Loucy (cell line): Measurements from ENCODE around the gene ASCC1.

ENCODE experiments used
- H2AFZ ChIP-seq: fragments of 200-600 bp; sonication (generic); 2 replicates; pipeline ENCODE4 v1.6.0; 2016; ENCODE audit warnings: antibody characterized with exemption, mild to moderate bottlenecking, low read length, moderate library complexity
- H3F3A ChIP-seq: fragments of 200-600 bp; 2 replicates; pipeline ENCODE4 v1.6.0; 2016; ENCODE audit warnings: antibody characterized with exemption, low read depth, mild to moderate bottlenecking
- H3K27me3 ChIP-seq: fragments of 200-600 bp; sonication (generic); 2 replicates; pipeline ENCODE4 v1.6.1; 2014; ENCODE audit warnings: low read length, mild to moderate bottlenecking; ENCODE audit not compliant: insufficient read depth, poor library complexity, severe bottlenecking
- H3K36me3 ChIP-seq: fragments of 200-600 bp; sonication (generic); 2 replicates; pipeline ENCODE4 v1.6.1; 2016; ENCODE audit warnings: low read length; ENCODE audit not compliant: insufficient read depth
- H3K4me1 ChIP-seq: fragments of 200-600 bp; sonication (generic); 2 replicates; pipeline ENCODE4 v1.5.1; 2014; ENCODE audit warnings: low read length, mild to moderate bottlenecking; ENCODE audit not compliant: insufficient read depth, poor library complexity, severe bottlenecking
- H3K4me2 ChIP-seq: fragments of 200-600 bp; sonication (generic); 2 replicates; pipeline ENCODE4 v1.6.0; 2014; ENCODE audit warnings: antibody characterized with exemption, low read length, low read depth, mild to moderate bottlenecking; ENCODE audit not compliant: poor library complexity, severe bottlenecking
- H3K4me3 ChIP-seq: fragments of 200-600 bp; sonication (generic); 2 replicates; pipeline ENCODE4 v1.5.1; 2014; ENCODE audit warnings: low read length, mild to moderate bottlenecking, mixed read lengths; ENCODE audit not compliant: poor library complexity, severe bottlenecking
- H3K79me2 ChIP-seq: fragments of 200-600 bp; sonication (generic); 2 replicates; pipeline ENCODE4 v1.6.1; 2014; ENCODE audit warnings: low read length; ENCODE audit not compliant: insufficient read depth
- H3K9ac ChIP-seq: fragments of 200-600 bp; sonication (generic); 2 replicates; pipeline ENCODE4 v1.6.0; 2014; ENCODE audit warnings: mild to moderate bottlenecking, low read depth, low read length, moderate library complexity; ENCODE audit not compliant: poor library complexity, severe bottlenecking
- H3K9me2 ChIP-seq: fragments of 200-600 bp; sonication (generic); replicated peaks from 2 replicates; pipeline ENCODE4 v1.6.1; 2016; ENCODE audit warnings: low read depth, low read length, mixed read lengths
- H3K9me3 ChIP-seq: fragments of 200-600 bp; sonication (generic); 2 replicates; pipeline ENCODE4 v1.6.1; 2014; ENCODE audit warnings: mild to moderate bottlenecking, antibody characterized with exemption, low read length, low read depth; ENCODE audit not compliant: insufficient read depth
- H4K20me1 ChIP-seq: fragments of 200-600 bp; sonication (generic); 2 replicates; pipeline ENCODE4 v1.6.0; 2014; ENCODE audit warnings: antibody characterized with exemption, low read length, mild to moderate bottlenecking; ENCODE audit not compliant: insufficient read depth, poor library complexity, severe bottlenecking
- CTCF ChIP-seq: fragments of 200-600 bp; sonication (generic); conservative IDR thresholded peaks from 2 replicates; pipeline ENCODE4 v1.5.1; 2014; ENCODE audit warnings: mild to moderate bottlenecking, antibody characterized with exemption, low read length
- EZH2phosphoT487 ChIP-seq: fragments of 200-600 bp; IDR thresholded peaks from 2 replicates; pipeline ENCODE4 v1.6.1; 2018; ENCODE audit warnings: antibody characterized with exemption, mild to moderate bottlenecking, moderate library complexity, borderline replicate concordance

ASCC1 gene

GRCh38 chr10:72096115-72097000, 119.7 kb downstream of the ASCC1 start:
- Histone ChIP-seq H3K4me3 (no peak overlapping the region), H3K27me3 (no peaks in the 10 kb centered on the region), H3K9me2 (no peaks in the 10 kb centered on the region), H3F3A (no peaks in the 10 kb centered on the region; the same call in 1 of the 2 replicates), H2AFZ (no peak overlapping the region), H3K9ac (no peak overlapping the region), H3K4me1 (peaks cover 6% of the 10 kb centered on the region), H3K36me3 (peaks cover 45% of the 10 kb centered on the region), H3K9me3 (no peaks in the 10 kb centered on the region), H4K20me1 (no peaks in the 10 kb centered on the region), H3K79me2 (no peaks in the 10 kb centered on the region), H3K4me2 (no peak overlapping the region)
- TF ChIP-seq CTCF (no peak), EZH2phosphoT487 (no peak)

GRCh38 chr10:72095195-72095594, 120.9 kb downstream of the ASCC1 start:
- H2AFZ ChIP-seq, result no peak overlapping the region
- H3K9me2 ChIP-seq, result no peaks in the 10 kb centered on the region
- TF ChIP-seq CTCF (no peak), EZH2phosphoT487 (no peak)
- H3K27me3 ChIP-seq, result no peaks in the 10 kb centered on the region
- no peaks in the 10 kb centered on the region for H3K79me2 ChIP-seq
- H3K4me2 ChIP-seq, result no peak overlapping the region
- no peak overlapping the region for H3K4me3 ChIP-seq
- H4K20me1 ChIP-seq, result no peaks in the 10 kb centered on the region
- H3K9me3 ChIP-seq, result no peaks in the 10 kb centered on the region
- peaks cover 6% of the 10 kb centered on the region for H3K4me1 ChIP-seq
- no peak overlapping the region for H3K9ac ChIP-seq
- no peaks in the 10 kb centered on the region; the same call in 1 of the 2 replicates for H3F3A ChIP-seq
- H3K36me3 ChIP-seq, result peaks cover 38% of the 10 kb centered on the region

DNA sequence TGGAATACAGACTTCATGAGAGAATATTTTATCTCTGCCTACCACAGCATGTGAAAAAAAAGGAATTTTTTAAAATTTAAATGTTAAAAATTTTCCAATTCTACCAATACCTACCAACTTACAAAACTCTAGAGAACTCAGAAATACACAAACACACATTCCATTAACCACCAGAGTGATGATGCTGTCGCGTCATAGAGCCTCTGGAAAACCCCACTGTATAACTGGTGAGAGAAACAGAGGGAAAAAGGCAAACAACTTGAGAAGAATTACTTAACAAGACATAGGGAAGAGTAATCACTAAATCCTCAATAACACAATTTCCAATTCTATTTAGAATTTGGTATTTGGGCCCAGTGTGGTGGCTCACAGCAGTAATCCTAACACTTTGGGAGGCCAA, 121.5 kb downstream of the ASCC1 start:
- peaks cover 33% of the 10 kb centered on the region for H3K36me3 ChIP-seq
- no peaks in the 10 kb centered on the region for H3K9me3 ChIP-seq
- no peaks in the 10 kb centered on the region for H3K27me3 ChIP-seq
- no peaks in the 10 kb centered on the region for H4K20me1 ChIP-seq
- H3F3A ChIP-seq, result no peaks in the 10 kb centered on the region; the same call in 1 of the 2 replicates
- no peak overlapping the region for H3K9ac ChIP-seq
- no peak overlapping the region for H3K4me2 ChIP-seq
- TF ChIP-seq CTCF, result no peak
- no peak for TF ChIP-seq EZH2phosphoT487
- no peak overlapping the region for H2AFZ ChIP-seq
- no peaks in the 10 kb centered on the region for H3K79me2 ChIP-seq
- no peak overlapping the region for H3K4me3 ChIP-seq
- peaks cover 6% of the 10 kb centered on the region for H3K4me1 ChIP-seq
- H3K9me2 ChIP-seq, result no peaks in the 10 kb centered on the region
